Colon (tissue), 2 donors: ENCODE data around the gene MICU1.
"Not testable (repeated sequence)": the region's sequence is repeated elsewhere in the genome, so short reads cannot be mapped to it uniquely, and the experiment has no call there.

ENCODE experiments used
- FAIRE-seq: peaks from 2 replicates; lab custom pipeline; 2012; peaks lifted over from hg19 to GRCh38; lab: Jason Lieb, UNC
- donor health status: control.
- donor health status: control.

The MICU1 gene

DNA sequence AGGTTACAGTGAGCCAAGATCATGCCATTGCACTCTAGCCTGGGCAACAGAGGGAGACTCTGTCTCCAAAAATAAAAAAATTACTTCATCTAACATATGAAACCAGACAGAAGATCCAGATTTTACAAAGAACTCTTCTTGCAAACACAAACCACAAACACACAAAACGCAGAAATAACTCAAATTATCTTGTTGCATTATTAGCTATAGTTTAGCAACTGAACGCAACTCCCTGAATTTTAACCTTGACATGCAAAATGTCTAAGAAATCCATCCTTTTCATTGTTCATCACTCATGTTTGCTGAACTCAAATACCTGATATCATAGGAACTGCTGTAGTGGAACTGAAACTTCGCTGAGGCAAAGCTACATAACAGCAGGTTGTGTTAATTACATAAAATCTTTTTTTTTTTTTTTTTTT, 64.1 kb downstream of the MICU1 start:
- no peak for FAIRE-seq

DNA sequence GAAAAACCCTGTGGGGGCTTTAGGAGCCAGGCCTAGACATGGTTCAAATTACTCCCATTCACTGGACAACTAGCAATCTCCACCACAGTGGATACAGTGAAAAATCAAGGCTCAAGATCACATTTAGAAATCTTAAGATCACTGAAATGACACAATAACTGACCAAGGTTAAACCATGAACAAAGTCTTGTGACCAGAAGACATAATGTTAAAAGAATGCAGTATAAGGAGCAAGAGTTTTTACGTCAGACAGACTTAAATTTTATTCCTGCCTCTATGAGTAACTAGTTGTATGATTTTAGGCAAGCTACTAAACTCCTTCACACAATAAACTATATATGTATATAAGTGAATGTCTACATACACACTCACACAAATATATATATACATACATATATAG, 68.5 kb downstream of the MICU1 start:
- FAIRE-seq = no peak

DNA sequence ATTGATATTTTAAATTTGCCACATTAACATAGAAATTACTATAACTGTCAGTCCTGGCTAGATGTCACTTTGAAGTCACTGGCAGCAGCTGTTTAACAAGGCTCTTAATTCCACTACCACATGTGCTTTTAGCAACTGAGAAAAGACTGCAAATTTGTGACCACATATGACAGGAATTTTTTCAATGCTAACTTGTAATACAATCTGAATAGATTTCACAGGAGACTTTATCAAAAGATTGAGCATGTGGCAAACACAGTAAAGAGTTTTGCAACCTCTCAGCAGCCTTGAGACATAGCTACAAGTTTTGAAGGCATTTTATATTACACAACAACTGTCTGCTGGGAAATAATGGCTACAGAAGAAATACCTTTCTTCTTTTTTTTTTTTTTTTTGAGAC, 73.0 kb downstream of the MICU1 start:
- FAIRE-seq = no peak

DNA sequence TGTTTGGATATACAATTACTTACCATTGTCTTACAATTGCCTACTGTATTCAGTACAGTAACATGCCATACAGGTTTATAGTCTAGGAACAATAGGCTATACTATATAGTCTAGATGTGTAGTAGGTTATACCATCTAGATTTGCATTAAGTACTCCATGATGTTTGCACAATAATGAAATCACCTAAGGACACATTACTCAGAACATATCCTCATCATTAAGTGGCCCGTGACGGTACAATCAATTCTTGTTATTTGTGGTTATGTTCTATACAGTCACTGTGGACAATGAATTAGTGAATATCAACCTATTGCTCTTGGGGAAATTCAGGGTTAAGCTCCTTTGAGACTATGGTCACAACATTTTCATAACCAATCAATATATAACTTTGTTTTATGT, 75.6 kb downstream of the MICU1 start:
- peak; percentile 66 for FAIRE-seq

DNA sequence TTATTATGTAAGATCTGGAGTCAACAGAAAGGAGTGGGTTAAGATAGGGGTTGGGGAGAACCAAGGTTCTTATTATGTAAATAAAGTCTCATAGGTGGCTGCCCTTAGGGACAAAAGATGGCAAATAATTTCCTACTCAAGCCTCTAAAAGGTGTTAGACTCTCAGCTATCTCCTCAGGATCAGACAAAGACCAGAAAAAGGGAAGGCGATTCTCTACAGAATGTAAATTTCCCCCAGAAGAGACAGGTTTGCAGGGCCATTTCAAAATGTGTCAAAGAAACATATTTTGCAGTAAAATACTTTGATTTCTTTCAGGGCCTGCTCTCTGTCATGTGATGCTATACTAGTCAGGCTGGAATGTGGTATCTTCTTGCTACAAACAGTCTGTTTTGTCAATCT, 80.3 kb downstream of the MICU1 start:
- FAIRE-seq = no peak

DNA sequence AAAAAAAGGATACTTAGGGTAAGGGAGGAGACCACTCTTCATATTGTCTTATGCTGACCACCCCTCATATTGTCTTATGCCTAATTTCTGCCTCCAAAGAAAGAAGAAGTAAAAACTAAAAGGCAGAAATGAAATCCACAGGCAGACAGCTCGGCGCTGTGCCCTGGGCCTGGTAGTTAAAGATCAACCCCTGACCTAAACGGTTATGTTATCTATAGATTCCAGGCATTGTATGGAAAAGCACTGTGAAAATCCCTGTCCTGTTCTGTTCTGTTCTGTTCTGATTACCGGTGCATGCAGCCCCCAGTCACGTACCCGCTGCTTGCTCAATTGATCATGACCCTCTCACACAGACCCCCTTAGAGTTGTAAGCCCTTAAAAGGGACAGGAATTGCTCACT, 82.0 kb downstream of the MICU1 start:
- FAIRE-seq = not testable (repeated sequence)

DNA sequence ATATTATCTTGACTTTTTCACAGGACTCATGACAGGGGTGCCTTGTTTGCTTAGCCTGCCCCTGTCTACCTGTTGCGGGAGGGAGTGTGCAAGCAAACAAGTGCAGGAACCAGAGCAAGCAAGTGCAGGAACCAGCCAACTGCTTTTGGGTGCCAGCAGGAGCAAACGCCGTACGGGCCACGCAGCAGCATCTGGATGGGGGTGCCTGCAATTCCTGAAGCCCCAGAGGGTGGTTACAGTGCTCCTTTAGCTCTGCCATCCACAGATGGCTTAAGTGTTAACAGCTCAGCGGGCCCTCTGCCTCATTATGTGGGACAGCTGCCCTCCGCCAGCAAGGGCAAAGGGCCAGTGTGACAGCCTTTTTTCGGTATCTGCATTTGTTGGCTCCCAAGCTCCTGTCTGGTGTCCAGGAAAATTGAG, 83.5 kb downstream of the MICU1 start:
- FAIRE-seq = no peak

DNA sequence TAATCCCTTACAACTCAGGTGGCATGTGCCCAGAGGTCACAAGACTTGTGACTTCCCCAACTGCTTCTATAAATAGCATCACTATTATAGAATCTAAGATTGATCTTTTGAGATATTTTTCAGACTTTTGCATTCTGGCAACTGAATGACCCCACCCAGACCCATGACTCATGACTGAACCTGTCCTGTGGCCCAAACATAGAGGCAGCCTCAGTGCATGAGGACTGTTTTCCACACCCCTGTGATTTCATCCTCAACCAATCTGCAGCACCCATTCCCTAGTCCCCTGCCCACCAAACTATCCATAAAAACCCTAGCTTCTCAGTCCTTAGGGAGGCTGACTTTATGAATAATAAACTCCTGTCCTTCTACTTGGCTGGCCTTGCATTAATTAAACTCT, 84.5 kb downstream of the MICU1 start:
- no peak for FAIRE-seq

DNA sequence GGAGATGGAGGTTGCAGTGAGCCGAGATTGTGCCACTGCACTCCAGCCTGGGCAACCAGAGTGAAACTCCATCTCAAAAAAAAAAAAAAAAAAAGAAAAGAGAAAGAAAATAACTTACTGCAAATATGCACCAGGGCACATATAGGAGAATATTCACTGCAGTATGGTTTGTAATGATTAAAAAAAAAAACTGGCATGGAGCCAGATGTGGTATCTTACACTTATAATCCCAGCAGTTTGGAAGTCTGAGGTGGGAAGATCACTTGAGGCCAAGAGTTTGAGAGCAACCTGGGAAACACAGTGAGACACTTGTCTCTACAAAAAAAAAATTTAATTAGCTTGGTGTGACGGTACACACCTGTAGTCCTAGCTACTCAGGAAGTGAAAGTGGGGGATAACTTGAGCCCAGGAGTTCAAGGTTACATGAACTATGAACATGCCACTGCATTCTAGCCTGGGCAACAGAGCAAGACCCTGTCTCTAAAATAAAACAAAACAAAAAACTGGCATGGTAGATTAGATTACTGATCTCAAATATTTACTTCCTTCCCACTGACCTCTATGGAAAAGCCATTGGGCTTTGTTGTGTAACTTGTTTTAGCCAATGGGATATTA, 85.6 kb downstream of the MICU1 start:
- FAIRE-seq = no peak

DNA sequence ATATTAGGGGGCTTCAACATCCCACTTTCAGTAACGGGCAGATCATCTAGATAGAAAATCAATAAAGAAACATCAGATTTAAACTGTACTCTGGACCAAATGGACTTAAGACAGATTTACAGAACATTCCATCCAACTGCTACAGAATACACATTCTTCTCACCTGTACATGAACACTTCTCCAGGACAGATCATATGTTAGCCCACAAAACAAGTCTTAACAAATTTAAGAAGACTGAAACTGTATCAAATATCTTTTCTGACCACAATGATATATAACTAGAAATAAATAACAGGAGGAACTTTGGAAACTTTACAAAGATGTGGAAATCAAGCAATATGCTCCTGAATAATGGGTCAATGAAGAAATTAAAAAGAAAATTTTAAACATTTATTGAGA, 86.7 kb downstream of the MICU1 start:
- FAIRE-seq = no peak

DNA sequence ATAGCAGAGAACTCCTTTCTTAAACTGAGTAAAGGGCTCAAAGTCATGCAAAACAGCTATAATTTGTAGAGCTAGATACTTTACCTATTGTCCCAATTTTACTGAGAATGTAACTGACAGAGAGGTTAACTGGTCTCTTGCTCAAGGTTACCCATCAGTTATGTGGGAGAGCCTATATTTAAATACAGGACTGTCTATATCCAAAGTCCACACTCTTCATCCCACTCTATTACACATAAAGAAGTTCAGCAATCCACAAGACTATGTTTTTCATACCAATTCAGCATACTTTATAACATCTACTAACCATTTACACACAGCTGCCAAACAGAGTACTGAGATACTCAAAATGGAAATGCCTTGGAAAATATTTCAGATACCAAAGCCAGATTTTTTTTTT, 100.2 kb downstream of the MICU1 start:
- no peak for FAIRE-seq

DNA sequence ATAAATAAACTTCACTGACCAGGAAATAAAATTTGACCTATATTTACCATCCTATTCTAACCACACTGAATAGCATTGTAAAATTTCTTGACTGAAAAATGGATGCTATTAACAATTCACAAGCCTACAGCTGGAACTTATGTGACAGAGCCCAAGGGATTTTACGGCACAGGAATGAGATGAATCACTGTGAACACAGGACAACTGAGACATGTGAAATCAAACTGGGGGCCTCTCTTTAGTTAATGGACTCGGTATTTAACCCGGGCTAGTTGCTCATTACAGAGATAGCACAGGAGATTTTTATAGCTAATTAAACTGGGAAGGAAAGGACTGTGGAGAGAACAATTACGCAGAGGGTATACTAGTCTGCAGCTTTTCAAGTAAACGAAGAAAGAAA, 100.6 kb downstream of the MICU1 start:
- no peak for FAIRE-seq

DNA sequence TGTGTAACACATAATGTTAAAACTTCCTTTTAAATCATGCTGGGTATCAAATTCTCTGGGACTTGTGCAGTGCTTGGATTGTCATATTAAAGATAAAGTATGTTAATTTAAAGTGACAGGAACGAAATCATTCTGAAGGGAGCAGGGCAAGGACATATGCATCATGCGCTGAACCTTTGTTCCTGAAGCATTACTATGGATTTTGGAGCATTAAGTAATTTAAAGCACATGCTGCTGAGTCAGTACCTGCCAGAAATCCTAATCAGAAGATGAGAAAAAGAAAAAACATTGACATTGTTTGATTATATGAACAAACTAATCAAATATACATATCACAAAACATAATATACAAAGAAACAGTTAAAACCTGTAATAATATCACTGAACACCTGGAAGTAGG, 101.4 kb downstream of the MICU1 start:
- FAIRE-seq = no peak

DNA sequence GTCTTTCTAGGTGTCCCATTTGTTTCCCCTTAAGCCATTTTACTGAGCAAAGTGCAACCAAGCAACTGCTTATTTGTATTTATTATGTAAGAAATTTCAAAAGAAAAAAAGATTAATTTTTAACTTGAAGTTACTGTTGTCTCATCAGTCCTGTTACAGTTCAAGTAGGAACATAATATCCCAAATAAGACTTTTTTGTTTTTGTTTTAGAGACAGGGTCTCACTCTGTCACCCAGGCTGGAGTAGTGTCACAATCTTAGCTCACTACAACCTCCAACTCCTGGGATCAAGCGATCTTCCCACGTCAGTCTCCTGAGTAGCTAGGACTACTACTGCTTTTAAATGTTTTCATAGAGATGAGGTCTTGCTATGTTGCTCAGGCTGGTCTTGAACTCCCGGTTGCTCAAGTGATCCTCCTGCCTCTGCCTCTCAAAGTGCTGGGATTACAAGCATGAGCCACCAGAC, 101.9 kb downstream of the MICU1 start:
- no peak for FAIRE-seq

DNA sequence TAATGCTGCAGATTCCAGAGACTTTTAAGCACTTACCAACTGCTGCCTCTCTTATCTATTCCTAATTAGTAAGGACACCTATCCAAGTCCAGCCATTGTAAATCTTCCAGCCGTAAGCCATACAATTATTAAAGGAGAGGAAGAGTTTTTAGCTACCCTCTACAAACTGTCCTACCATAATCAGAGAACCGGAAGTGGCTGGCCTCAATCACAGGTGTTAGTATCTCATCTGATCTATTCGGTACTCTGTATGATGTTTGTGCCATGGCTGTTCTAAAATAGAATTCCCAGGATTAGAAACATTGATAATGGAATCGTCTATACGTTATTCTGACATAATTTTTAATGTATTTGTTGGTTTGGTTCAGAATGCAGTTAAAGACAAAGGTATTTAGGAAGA, 102.8 kb downstream of the MICU1 start:
- FAIRE-seq = no peak

DNA sequence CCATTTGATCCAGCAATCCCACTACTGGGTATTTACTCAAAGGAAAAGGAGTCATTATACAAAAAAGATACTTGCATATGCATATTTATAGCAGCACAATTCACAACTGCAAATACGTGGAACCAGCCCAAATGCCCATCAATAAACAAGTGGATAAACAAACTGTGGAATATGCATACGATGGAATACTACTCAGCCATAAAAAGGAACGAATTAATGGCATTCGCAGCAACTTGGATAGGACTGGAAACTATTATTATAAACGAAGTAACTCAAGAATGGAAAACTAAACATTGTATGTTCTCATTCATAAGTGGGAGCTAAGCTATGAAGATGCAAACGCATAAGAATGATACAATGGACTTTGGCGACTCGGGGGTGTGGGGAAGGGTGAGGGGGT, 108.6 kb downstream of the MICU1 start:
- no peak for FAIRE-seq

DNA sequence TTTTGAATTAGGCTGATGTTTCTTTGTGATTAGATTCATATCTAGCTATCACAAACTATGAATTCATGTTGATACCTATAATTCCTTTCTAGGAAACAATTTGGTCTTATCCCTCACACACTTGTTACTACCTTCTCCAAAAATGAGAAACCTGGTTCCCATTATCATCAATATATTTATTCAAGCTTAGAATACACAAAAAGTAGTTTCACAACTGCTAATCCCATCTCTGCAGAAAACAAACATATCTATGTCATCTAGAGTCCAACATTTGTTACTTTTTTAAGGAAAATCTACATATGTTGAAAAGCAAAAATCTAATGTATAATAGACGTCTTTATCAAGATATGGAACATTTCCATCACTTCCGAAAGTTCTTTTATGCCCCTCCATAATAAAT, 110.4 kb downstream of the MICU1 start:
- FAIRE-seq = no peak

DNA sequence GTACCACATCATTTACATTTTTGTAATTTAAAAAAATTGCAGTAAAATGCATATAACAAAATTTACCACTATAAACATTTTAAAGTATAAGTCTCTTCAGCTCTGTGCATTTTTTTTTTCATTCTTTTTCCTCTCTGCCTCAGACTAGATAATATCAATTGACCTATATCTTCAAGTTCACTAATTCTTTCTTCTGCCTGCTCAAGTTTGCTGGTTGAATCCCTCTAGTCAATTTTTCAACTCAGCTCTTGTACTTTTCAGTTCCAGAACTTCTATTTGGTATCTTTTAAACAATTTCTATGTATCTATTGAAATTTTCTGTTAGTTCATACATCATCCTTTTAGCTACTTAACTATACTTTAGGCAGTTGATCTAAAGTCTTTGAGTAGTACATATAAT, 112.0 kb downstream of the MICU1 start:
- FAIRE-seq = no peak

DNA sequence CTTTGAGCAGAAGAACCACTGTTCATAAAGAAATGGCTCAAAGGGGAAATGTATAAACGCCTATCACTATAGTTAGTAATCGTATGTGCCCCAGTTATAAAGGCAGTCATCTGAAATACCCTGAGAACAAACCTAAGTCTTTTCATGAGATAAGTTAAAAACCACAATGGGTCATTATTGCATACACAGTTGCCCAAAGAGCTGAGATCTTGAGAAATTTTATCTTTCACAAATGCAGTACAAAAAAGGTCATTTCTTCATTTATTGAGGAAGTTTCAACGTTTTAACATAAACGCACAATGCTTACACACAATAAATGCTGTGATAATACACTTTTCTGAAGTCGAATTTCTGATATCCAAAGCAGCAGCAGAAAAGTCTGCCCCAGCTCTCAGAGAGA, 114.4 kb downstream of the MICU1 start:
- FAIRE-seq = no peak

DNA sequence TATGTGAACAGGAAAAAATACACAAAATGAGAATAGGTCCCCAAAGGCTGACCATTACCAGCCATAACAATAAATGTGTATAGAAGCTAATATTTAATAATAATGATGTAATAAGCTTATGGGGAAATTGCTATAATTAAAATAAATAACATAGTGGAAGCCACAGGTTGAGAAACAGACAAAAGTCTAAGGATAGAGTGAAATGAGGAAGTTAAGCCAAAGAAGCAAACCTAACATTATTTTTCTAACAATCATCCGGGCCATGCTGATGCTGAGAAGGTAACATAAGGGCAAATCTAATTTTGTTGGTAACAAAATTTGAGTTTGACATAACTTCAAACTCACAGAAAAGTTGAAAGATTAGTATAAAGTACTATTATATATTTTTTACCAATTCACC, 115.9 kb downstream of the MICU1 start:
- FAIRE-seq = no peak

DNA sequence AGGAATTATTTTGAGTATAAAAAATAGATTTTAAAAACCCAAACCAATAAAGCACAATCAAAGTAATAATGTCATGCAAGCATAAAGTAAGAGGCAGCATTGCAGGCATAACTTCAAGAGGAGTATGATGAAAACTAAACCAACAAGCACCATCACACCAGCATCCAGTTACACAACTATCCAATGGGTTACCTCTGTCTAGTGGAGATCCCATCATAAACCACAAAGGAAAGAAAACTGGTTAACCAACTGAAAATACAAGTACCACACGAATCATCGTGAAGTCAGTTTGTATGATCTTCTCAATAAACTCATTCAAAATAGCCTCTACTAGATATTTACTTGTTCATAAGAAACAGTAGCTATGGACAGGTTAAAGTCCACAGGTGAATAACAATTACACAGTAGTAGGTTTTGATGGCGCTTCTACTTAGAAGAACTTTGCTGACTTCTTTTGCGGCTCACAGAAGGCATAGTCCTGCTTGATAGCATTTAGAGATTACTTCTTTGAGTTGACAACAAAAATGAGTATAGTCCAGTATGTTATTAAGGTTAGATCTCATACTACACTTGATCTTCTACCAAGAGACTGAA, 116.6 kb downstream of the MICU1 start:
- FAIRE-seq = no peak

DNA sequence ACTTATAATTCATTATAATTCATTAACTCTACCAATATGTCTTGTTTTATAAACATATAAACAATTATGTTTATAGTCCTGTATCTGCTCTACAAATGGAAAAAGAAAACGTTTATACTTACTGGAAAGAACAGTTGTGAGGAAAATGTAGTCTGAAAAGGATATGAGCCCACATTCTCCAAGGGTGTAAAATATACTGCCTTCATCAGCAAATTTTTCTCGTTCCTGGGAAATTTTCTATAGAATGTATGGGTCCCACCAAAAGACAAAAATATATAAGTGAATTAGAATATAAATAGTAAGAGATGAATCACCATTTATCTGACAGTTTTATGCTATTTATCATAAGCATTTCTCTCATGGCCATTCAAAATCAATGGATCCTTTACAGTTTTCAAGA, 117.8 kb downstream of the MICU1 start:
- FAIRE-seq = no peak

DNA sequence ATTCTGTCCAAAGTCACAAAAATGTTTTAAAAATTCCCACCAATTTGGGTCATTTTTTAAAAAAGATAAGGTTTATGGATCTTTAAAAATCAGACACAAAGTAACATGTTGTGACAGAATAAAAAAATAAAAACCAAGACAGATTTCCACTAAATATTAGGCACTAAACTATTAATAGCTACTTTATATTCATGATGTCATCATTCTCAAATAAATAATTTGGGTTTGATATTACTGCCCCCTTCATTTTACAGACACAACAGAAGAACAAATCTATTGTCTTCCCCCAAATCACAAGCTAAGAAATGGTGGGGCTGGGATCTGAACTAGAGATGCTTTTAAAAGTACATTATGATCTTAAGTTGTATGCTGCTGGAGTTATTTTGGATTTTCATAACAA, 119.4 kb downstream of the MICU1 start:
- FAIRE-seq = peak; percentile 71

DNA sequence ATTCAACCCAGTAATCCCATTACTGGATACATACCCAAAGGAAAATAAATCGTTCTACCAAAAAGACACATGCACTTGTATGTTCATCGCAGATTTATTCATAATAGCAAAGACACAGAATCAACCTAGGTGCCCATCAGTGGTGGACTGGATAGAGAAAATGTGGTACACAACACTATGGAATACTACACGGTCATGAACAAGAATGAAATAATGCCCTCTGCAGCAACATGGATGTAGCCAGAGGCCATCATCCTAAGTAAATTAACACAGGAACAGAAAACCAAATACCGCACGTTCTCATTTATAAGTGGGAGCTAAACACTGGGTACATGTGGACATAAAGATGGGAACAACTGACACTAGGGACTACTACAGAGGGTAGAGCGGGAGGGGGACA, 120.4 kb downstream of the MICU1 start:
- FAIRE-seq = no peak
